LNCaP clone FGC (cell line): ENCODE results near the gene NPBWR2.
A peak's percentile ranks its signal among the peaks of the same experiment; 100 is the strongest.

Source experiments
- DNase-seq: peaks from one replicate; pipeline ENCODE4 v3.0.0-alpha.2; 2011; ENCODE audit warnings: low read depth
- H3K4me3 ChIP-seq: 2 replicates; pipeline ENCODE4 v1.5.1; 2011; ENCODE audit warnings: mild to moderate bottlenecking, low read depth, low read length, control low read depth
- TF ChIP-seq, protein P1 (sequence below): IDR thresholded peaks from 2 replicates; pipeline ENCODE4 v1.5.1; 2012; ENCODE audit warnings: mild to moderate bottlenecking; ENCODE audit not compliant: control insufficient read depth, insufficient read depth; ENCODE audit errors: extremely low read depth

NPBWR2 gene

DNA sequence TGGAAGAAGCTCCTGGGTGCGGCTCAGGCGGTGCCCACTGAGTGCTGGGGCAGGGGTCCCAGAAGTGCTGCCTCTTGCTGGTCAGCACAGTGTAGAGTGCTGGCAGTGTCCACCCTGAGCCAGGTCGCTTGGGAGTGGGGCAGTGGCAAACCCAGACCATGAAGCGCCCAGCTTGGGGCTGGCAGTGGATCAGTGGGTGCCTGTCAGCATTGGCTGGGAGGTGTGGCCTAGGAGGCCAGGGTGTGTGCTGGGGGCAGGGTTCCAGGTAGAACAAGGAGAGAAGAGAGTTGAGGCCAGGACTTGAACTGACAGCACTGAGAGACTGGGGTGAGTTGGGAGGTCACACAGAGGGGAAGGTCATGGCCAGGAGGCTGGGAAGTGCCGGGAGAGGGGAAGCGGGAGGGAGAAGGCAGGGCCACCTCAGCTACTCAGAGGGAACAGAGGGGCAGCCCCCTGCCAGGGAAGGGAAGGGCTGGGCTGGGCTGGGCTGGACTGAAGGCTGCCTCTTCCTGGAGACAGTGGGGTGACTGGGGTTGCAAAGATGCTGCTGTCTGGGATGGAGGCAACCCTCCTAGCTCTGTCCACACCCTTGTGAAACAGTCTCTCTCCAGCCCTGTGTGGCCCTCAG, 40.2 kb downstream of the NPBWR2 start:
- TF ChIP-seq, protein P1, sequence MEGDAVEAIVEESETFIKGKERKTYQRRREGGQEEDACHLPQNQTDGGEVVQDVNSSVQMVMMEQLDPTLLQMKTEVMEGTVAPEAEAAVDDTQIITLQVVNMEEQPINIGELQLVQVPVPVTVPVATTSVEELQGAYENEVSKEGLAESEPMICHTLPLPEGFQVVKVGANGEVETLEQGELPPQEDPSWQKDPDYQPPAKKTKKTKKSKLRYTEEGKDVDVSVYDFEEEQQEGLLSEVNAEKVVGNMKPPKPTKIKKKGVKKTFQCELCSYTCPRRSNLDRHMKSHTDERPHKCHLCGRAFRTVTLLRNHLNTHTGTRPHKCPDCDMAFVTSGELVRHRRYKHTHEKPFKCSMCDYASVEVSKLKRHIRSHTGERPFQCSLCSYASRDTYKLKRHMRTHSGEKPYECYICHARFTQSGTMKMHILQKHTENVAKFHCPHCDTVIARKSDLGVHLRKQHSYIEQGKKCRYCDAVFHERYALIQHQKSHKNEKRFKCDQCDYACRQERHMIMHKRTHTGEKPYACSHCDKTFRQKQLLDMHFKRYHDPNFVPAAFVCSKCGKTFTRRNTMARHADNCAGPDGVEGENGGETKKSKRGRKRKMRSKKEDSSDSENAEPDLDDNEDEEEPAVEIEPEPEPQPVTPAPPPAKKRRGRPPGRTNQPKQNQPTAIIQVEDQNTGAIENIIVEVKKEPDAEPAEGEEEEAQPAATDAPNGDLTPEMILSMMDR: no peak
- no peak overlapping the region for H3K4me3 ChIP-seq
- DNase-seq: no peak

DNA sequence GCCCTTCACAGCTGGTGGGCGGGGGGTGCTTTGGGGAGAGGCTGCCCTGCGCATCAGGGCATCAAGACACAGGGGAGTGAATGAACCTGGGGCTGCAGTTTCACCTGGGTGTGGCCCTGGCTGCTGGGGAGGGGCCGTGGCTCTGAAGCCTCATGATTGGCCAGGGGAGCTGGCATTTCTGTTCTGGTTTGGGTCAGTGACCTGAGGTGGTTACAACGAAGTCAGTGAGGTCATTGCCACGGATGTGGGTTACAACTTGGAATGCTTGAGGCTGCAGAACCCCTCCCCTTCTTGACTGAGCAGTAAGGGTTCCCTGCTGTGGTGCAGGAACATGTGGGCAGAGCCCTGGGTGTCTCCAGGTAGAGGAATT, 41.4 kb downstream of the NPBWR2 start:
- H3K4me3 ChIP-seq: no peak overlapping the region
- no peak for DNase-seq

DNA sequence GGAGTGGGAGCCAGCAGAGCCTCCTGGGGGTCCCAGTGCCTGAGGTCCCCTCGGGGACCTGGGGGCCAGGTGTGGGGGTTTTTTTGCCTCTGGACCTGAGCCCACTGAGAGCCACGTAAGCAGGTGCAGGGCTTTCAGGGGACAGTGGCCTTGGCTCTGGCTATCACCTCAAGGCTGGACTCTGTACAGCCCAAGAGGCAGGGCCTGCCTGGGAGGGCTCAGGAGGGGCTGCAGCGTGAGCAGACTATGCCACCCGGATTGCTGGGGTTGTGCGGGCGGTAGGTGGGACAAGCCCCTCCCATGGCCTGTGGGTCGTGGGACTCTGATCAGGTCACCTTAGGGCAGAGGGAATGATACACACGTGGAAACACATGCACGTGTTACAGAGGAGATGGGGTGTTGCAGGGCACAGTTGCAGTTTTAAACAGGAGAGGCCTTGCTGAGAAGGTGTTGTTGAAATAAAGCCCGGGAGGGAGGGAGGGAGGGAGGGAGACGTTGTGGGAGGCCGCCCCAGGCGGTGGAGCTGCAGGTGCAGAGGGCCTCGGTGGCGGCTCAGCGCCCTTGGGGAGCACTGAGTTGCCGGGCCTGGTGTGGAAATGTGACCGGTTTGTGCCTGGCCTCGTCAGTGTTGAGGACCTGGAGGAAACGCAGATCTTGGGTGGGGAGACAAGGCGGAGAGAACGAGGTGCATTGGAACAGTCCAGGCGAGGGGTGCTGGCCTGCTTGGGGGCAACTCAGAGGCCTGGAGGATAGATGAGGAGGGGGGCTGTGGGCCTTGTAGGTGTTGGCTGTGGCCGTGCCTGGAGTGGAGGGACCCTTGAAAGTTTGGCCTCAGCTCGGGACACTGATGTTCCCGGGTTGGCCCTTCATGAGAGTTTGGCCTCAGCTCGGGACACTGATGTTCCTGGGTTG, 42.0 kb downstream of the NPBWR2 start:
- TF ChIP-seq, protein P1: no peak
- no peak for DNase-seq
- H3K4me3 ChIP-seq: no peak overlapping the region

More for the DNA sequence above, 41.4 kb downstream of the NPBWR2 start:
- TF ChIP-seq, protein P1: no peak

DNA sequence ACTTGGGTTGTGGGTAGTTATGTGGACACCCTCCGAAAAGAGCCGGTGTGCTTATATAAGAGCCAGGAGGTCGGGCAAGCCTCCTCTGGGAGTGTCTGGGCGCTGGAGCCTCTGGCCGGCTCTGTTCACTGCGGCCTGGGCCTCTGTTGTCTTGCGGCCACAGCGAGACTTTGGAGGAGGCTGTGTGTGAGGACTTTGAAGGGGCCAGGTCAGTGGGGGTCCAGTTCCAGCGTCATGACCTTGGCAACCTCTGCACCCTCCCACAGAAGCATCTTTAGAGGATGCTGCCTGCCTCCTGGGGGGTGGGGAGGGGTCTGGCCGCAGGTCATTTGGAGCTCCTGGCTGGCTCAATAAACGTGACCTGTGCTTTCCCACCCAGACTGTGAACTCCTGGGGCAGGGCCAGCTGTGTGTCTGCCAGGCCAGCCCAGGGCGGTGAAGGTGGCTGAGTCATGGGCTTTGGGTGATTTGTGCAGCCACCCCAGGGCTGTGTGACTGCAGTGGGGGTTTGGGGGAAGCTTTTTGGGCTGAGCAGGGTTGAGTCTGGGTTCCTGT, 43.1 kb downstream of the NPBWR2 start:
- TF ChIP-seq, protein P1: no peak
- DNase-seq: no peak
- peak overlapping the region; percentile 90 for H3K4me3 ChIP-seq

DNA sequence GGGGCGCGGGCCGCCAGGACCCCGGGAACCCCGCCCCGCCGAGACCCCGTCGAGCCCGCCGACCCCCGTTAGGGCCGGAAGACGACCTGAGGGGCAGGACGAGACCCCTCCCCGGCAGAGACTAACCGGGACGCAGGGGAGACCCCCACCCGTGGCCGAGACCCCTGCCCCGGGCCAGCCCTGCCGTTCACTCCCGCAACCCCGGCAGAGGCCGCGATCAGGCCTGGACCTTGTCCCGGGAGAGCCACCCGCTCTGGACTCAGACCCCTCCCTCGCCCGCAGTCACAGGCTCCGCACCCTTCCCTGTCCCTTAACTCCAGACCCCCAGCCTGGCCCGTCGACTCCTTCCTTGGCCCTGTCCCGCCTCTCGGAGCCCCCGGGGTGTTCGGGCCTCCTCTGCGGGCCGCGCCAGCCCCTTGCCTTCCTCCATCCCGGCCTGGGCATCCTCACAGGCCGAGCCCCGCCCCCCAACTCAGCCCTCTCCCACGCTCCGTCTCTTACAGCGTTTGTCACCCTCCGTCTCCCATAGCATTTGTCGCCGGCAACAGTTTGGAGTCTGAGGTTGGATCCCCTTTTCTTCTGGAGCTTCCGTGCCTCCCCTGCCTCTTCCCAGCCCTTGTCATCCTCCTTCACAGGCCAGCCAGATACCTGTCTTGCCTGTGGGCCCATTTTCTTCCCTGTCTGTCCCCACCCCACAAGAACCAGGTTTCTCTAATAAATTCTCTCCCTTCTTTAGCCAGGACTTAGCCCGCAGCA, 43.8 kb downstream of the NPBWR2 start:
- H3K4me3 ChIP-seq: peak overlapping the region; percentile 90
- TF ChIP-seq, protein P1: no peak
- DNase-seq: no peak

DNA sequence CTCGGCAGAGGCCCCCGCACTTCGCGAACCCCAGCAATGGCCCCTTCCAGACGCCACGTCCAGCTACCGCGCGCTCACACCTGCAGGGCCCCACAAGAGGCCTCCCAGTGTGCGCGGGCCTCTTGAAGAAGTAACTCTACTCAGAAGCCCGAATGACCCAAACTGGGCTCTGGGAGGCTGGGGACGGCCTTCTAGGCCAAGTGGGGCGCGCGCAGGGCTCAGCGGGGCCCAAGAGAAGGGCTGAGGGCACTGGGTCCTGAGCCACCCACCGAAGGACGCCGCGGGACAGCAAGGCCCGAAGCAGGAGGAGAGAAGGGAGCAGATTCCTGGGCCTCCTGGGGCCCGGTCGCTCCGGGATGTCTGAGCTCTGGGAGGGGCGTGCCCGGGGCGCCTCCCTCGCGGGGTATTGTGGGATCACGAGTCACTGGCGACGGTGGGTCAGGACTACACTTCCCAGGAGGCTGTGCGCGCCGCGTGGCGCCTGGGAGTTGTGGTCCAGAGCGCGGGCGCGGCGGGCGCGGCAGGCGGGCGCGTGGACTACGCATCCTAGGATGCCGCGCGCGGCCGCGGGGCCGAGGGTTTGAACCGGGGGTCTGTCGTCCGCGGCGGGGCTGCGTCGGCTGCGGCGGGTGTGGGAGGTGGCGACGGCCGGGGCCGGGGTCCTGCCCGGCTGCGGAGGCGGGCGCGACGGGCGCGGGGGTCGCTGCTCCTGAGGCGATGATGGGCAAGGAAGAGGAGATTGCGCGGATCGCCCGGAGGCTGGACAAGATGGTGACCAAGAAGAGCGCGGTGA, 44.6 kb downstream of the NPBWR2 start, which contains the start of gene TCEA2:
Gene TCEA2 (plus strand): TSS at position 603 of the 793 bp plus-strand sequence. CDS start 115 bp downstream, at position 718.
- peak within 1 kb of the TSS; percentile 90 for H3K4me3 ChIP-seq
- peak; percentile 83 for DNase-seq
- TF ChIP-seq, protein P1: no peak
